ENCODE data around the gene BIRC2.

GRCh38 chr11:102313238-102313940 lies 33.6 kb upstream of the BIRC2 start:
- no peak for TF ChIP-seq CTCF (conservative IDR thresholded peaks at IDR 0.05; ENCODE audit: low read depth in 2 of 2)
- no peak for TF ChIP-seq POLR2AphosphoS5 (IDR thresholded peaks at IDR 0.05; ENCODE audit: low read depth)
- no peak for TF ChIP-seq REST (IDR thresholded peaks at IDR 0.05; ENCODE audit: unreplicated experiment)
- no peak for TF ChIP-seq EZH2 (IDR thresholded peaks at IDR 0.05; ENCODE audit: low read depth, unreplicated experiment)
- TF ChIP-seq CREB1 (CRISPR knock-in tag; IDR thresholded peaks at IDR 0.05; ENCODE audit: low read depth): no peak
- no peak for TF ChIP-seq ETS1 (IDR thresholded peaks at IDR 0.05)
- no peak for TF ChIP-seq NANOG (IDR thresholded peaks at IDR 0.05; ENCODE audit: borderline replicate concordance)
- TF ChIP-seq JUNB (IDR thresholded peaks at IDR 0.05; ENCODE audit: unreplicated experiment): no peak
- no peak for TF ChIP-seq EZH2phosphoT487 (IDR thresholded peaks at IDR 0.05; ENCODE audit: unreplicated experiment)
- TF ChIP-seq ZNF114 (CRISPR knock-in tag; IDR thresholded peaks at IDR 0.05): no peak
- no peak for TF ChIP-seq STAT1 (IDR thresholded peaks at IDR 0.05; ENCODE audit: unreplicated experiment)
- TF ChIP-seq ZNF462 (CRISPR knock-in tag; IDR thresholded peaks at IDR 0.05): no peak
- no peak for TF ChIP-seq ZNF331 (CRISPR knock-in tag; IDR thresholded peaks at IDR 0.05; ENCODE audit: low read depth)

Data from GM23338 (cell line).